CD4-positive, CD25-positive, alpha-beta regulatory T cell (primary cell): ENCODE measurements around the gene FGGY. TPM values are rescaled to one million over a fixed set of nuclear protein-coding genes. Genes with fewer than 3 reads are reported as not detected.
"Not testable (repeated sequence)": the region's sequence is repeated elsewhere in the genome, so short reads cannot be mapped to it uniquely, and the experiment has no call there.

ENCODE experiments used
- ATAC-seq, 2 donors: fragments of 150-1000 bp; cut with Tn5 transposase; one replicate each; pipeline ENCODE4 v1.10.0; 2021; ENCODE audit warnings: low read depth in 2 of 2, moderate number of reproducible peaks in 2 of 2, moderate library complexity in 1 of 2
- DNase-seq, 3 donors: peaks; one replicate each; pipeline versions ENCODE4 v3.0.0 to v3.0.0-alpha.2; 2012 to 2022; ENCODE audit warnings: mixed read lengths in 1 of 3
- H3K27ac ChIP-seq: one replicate; pipeline ENCODE4 v1.7.0; 2013; ENCODE audit warnings: mild to moderate bottlenecking, low read length; ENCODE audit not compliant: insufficient read depth, poor library complexity, severe bottlenecking
- H3K27me3 ChIP-seq: one replicate; pipeline ENCODE4 v1.7.0; 2013; ENCODE audit warnings: low read length; ENCODE audit not compliant: control insufficient read depth, insufficient read depth
- H3K36me3 ChIP-seq: one replicate; pipeline ENCODE4 v1.7.0; 2013; ENCODE audit warnings: mild to moderate bottlenecking, low read length, moderate library complexity; ENCODE audit not compliant: control insufficient read depth, insufficient read depth
- H3K4me1 ChIP-seq: 2 replicates; pipeline ENCODE4 v1.7.0; 2013; ENCODE audit warnings: mild to moderate bottlenecking, low read length; ENCODE audit not compliant: insufficient read depth, control insufficient read depth, poor library complexity, severe bottlenecking
- H3K4me3 ChIP-seq: one replicate; pipeline ENCODE4 v1.7.0; 2013; ENCODE audit warnings: low read depth, mild to moderate bottlenecking, low read length, moderate library complexity
- H3K9me3 ChIP-seq, 2 experiments: 1 replicate in 1 of 2; 2 replicates in 1 of 2; pipeline ENCODE4 v1.7.0; 2013; ENCODE audit warnings: low read length in 2 of 2, mild to moderate bottlenecking in 1 of 2, moderate library complexity in 1 of 2; ENCODE audit not compliant: control insufficient read depth in 2 of 2
- H3K27ac Mint-ChIP-seq, 3 donors: one replicate each; pipeline ENCODE4 v1.8.0; 2020 to 2022; ENCODE audit warnings: mild to moderate bottlenecking in 3 of 3, mixed read lengths in 3 of 3, moderate library complexity in 2 of 3
- H3K27me3 Mint-ChIP-seq: one replicate; pipeline ENCODE4 v1.8.0; 2022; ENCODE audit warnings: mild to moderate bottlenecking, mixed read lengths
- H3K36me3 Mint-ChIP-seq: one replicate; pipeline ENCODE4 v1.8.0; 2020; ENCODE audit warnings: mixed read lengths
- H3K4me1 Mint-ChIP-seq, 4 donors: one replicate each; pipeline ENCODE4 v1.8.0; 2020 to 2022; ENCODE audit warnings: mixed read lengths in 4 of 4, mild to moderate bottlenecking in 1 of 4
- H3K4me3 Mint-ChIP-seq, 4 donors: one replicate each; pipeline ENCODE4 v1.8.0; 2020 to 2022; ENCODE audit warnings: mild to moderate bottlenecking in 4 of 4, mixed read lengths in 4 of 4, moderate library complexity in 3 of 4
- H3K9me3 Mint-ChIP-seq, 7 donors: one replicate each; pipeline ENCODE4 v1.8.0; 2020 to 2022; ENCODE audit warnings: mixed read lengths in 7 of 7, mild to moderate bottlenecking in 3 of 7, moderate library complexity in 2 of 7
- polyA plus RNA-seq, 4 donors: library from polyadenylated mRNA; unstranded; fragments of 300-500 nt; fragmentation: Illumina TruSeq; gene quantifications; one replicate each; pipeline ENCODE4 v1.2.3, GENCODE V29; 2021
- total RNA-seq: library from RNA; stranded (reverse); gene quantifications from one replicate; pipeline ENCODE4 v1.2.3, GENCODE V29; 2022

The FGGY gene
- total and polyA plus RNA-seq, 5 donors from 2014 or later, result 1.9 to 7.7 (median 4.5) TPM

DNA sequence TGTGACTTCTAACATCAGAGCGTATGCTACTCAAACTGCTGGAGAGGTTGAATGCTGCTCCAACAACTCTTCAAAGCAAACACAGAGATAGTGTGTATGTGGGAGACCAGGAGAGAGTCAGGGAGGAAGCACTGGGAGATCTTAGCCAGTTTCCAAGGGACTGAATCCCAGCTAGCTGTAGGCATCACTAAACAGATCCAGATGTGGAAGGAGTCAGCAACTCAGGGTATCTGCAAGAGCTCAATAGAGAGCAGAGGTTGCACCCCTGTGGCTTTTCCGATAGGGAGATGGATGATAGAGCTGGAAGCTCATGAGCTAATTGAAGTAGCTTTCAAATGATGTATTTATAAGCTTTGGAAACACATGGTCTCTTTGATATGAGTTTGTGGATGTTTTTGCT is 349.0 kb downstream of the FGGY start:
- no peak overlapping the region for H3K27ac Mint-ChIP-seq
- no peak overlapping the region for H3K4me3 Mint-ChIP-seq
- Histone ChIP-seq H3K27ac (no peak overlapping the region), H3K36me3 (no peaks in the 10 kb centered on the region), H3K4me3 (no peak overlapping the region), H3K9me3 (no peaks in the 10 kb centered on the region), H3K4me1 (no peaks in the 10 kb centered on the region), H3K27me3 (no peaks in the 10 kb centered on the region)
- DNase-seq (no peak), ATAC-seq (no peak)
- no peaks in the 10 kb centered on the region for H3K4me1 Mint-ChIP-seq
- no peaks in the 10 kb centered on the region for H3K36me3 Mint-ChIP-seq
- no peaks in the 10 kb centered on the region for H3K27me3 Mint-ChIP-seq
- H3K9me3 Mint-ChIP-seq, result peaks cover 0 to 2% (median 0%) of the 10 kb centered on the region in 7 donors

DNA sequence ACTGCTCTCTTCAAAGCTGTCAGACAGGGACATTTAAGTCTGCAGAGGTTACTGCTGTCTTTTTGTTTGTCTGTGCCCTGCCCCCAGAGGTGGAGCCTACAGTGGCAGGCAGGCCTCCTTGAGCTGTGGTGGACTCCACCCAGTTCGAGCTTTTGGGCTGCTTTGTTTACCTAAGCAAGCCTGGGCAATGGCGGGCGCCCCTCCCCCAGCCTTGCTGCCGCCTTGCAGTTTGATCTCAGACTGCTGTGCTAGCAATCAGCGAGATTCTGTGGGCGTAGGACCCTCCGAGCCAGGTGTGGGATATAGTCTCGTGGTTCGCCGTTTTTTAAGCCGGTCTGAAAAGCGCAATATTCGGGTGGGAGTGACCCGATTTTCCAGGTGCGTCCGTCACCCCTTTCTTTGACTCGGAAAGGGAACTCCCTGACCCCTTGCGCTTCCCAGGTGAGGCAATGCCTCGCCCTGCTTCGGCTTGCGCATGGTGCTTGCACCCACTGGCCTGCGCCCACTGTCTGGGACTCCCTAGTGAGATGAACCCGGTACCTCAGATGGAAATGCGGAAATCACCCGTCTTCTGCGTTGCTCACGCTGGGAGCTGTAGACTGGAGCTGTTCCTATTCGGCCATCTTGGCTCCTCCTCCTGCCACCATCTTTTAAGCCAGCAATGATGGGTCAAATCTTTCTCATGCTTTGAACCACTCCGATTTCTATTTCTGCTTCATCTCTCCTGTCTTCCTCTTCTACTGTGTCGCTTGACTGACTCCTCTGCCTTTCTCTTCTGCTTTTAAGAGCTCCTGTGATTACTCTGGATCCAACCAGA is 356.5 kb downstream of the FGGY start:
- DNase-seq, H3K9me3 Mint-ChIP-seq, H3K4me3 Mint-ChIP-seq, H3K27ac ChIP-seq, H3K4me1 ChIP-seq, H3K36me3 Mint-ChIP-seq, H3K27me3 ChIP-seq, ATAC-seq, H3K9me3 ChIP-seq, H3K36me3 ChIP-seq, H3K27ac Mint-ChIP-seq, H3K4me1 Mint-ChIP-seq, H3K4me3 ChIP-seq, H3K27me3 Mint-ChIP-seq: not testable (repeated sequence)

DNA sequence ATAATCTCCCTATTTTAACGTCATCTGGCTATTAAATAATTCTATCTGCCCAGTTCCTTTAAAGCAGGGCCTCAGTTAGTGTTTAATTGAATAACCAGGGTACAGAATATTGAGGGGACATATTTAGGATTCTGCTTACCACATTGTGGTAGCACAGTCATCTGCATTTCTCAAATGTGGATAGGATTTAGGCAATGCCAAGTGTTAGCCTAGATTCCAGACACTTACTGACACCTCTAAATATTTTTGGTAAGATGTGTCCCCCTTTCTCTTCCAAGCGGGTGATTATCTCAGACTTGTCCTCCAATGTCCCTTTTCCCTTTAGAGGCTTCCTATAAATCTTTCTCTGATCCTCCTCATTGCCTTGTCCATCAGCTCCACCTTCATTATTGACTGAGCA is 357.1 kb downstream of the FGGY start:
- no peak overlapping the region for H3K27ac Mint-ChIP-seq
- no peaks in the 10 kb centered on the region for H3K27me3 Mint-ChIP-seq
- ATAC-seq (no peak), DNase-seq (no peak)
- peaks cover 0 to 7% (median 2%) of the 10 kb centered on the region in 7 donors for H3K9me3 Mint-ChIP-seq
- H3K36me3 Mint-ChIP-seq, result peaks cover 8% of the 10 kb centered on the region
- no peak overlapping the region for H3K4me3 ChIP-seq
- H3K9me3 ChIP-seq, result no peaks in the 10 kb centered on the region
- no peaks in the 10 kb centered on the region for H3K4me1 Mint-ChIP-seq
- no peak overlapping the region for H3K27ac ChIP-seq
- no peak overlapping the region for H3K4me3 Mint-ChIP-seq
- H3K4me1 ChIP-seq, result no peaks in the 10 kb centered on the region
- H3K36me3 ChIP-seq, result no peaks in the 10 kb centered on the region
- H3K27me3 ChIP-seq, result no peaks in the 10 kb centered on the region

DNA sequence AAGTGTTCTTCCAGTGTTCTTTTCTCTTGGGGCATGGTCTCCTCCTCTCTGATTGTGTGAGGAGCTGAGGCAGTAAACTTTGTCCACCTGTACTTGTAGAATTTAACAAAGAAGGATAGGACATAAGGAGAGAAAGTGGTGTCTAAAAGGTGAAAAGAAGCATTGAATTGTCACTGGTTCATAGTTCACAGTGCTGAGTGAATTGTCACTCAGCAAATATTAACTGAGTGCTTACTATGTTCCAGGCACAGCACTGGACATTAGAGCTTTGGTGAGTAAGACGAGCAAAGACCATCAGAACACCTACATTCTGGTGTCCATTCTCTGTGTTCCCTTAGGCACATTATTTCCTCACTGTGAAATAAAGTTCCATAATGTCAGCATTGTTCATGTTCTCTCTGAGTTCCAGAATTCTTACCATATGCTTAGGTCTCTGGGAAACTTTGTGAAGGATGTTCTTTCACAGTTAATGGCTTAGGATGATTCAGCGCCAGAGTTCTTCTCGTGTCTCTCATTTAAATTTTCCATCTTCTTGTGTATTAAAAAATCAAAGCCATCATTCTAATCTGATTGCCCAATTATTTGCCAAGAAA is 361.1 kb downstream of the FGGY start:
- no peaks in the 10 kb centered on the region for H3K27me3 Mint-ChIP-seq
- no peaks in the 10 kb centered on the region for H3K27me3 ChIP-seq

DNA sequence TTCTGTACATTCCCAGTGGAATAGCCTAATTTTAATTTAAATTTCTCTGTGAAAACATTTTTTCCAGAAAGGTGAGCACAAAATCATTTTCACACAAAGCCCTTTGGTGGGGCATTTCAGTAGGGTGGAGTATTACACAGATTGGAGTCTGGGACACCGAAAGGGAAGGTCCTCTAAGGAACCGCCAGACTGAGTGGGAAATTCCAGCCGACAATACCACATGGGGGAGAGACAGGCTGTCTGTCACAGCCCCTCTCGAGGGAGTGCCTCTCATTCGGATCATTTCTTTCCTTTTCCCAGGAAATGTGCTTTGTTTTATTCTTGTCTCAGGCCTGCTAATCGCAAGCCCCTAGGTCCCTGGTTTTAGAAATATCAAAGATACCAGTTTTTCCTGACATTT is 367.3 kb downstream of the FGGY start:
- no peak for DNase-seq
- no peaks in the 10 kb centered on the region for H3K27me3 ChIP-seq
- no peaks in the 10 kb centered on the region for H3K36me3 Mint-ChIP-seq
- no peak for ATAC-seq
- no peaks in the 10 kb centered on the region for H3K36me3 ChIP-seq
- H3K4me3 ChIP-seq, result no peak overlapping the region
- H3K27me3 Mint-ChIP-seq, result no peaks in the 10 kb centered on the region
- H3K27ac ChIP-seq, result no peak overlapping the region
- no peaks in the 10 kb centered on the region for H3K4me1 ChIP-seq
- H3K4me1 Mint-ChIP-seq, result no peaks in the 10 kb centered on the region
- no peaks in the 10 kb centered on the region for H3K9me3 ChIP-seq
- peaks cover 0 to 1% (median 0%) of the 10 kb centered on the region in 7 donors for H3K9me3 Mint-ChIP-seq
- H3K27ac Mint-ChIP-seq, result no peak overlapping the region
- H3K4me3 Mint-ChIP-seq, result no peak overlapping the region

More for the DNA sequence above, 361.1 kb downstream of the FGGY start:
- Mint-ChIP-seq H3K4me3 (no peak overlapping the region), H3K4me1 (no peaks in the 10 kb centered on the region), H3K9me3 (peaks cover 0 to 5% (median 2%) of the 10 kb centered on the region in 7 donors), H3K36me3 (peaks cover 8% of the 10 kb centered on the region), H3K27ac (no peak overlapping the region)
- Histone ChIP-seq H3K36me3 (no peaks in the 10 kb centered on the region), H3K4me1 (no peaks in the 10 kb centered on the region), H3K9me3 (no peaks in the 10 kb centered on the region), H3K4me3 (no peak overlapping the region), H3K27ac (no peak overlapping the region)
- DNase-seq, result no peak
- ATAC-seq, result no peak

DNA sequence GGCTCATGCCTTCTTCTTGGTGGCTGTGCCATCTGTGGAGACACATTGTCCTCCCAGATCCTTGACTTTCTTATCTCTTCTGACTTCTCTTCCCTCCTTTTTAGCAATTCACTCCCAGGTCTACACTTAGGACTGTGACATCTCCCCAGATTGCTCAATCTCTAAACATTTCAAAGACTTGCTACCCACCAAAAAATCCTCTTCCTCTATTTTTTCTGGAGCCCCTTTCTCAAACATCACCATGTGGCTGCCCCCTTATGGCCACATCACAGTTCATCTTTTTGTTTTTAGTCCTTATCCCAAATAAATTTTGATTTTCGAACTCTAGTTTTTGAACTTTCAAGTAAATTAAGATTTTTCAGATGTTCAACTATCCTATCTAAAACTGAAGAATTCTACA is 369.2 kb downstream of the FGGY start:
- Mint-ChIP-seq H3K4me3 (no peak overlapping the region), H3K36me3 (no peaks in the 10 kb centered on the region)

DNA sequence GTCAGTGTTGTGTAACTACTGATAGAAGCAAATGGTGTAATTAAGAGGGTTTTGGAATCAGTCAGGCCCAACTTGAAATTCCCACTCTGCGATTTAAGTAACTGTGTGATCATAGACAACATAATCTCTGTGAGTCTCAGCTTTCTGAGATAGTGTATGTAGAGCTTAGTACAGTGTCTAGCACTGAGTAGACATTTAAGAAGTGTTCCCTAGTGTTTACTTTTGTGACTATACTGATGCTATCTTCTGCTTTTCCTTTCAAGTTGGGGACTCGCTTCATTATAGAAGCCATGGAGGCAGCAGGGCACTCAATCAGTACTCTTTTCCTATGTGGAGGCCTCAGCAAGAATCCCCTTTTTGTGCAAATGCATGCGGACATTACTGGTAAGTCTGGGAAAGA is 370.1 kb downstream of the FGGY start:
- Mint-ChIP-seq H3K9me3 (no peaks in the 10 kb centered on the region), H3K27ac (no peak overlapping the region), H3K4me3 (no peak overlapping the region), H3K36me3 (no peaks in the 10 kb centered on the region), H3K27me3 (no peaks in the 10 kb centered on the region), H3K4me1 (peaks cover 0 to 2% (median 0%) of the 10 kb centered on the region in 4 donors)
- Histone ChIP-seq H3K4me1 (no peaks in the 10 kb centered on the region), H3K27ac (no peak overlapping the region), H3K27me3 (no peaks in the 10 kb centered on the region), H3K9me3 (no peaks in the 10 kb centered on the region), H3K4me3 (no peak overlapping the region), H3K36me3 (no peaks in the 10 kb centered on the region)
- no peak for DNase-seq
- no peak for ATAC-seq

More for the DNA sequence above, 369.2 kb downstream of the FGGY start:
- no peaks in the 10 kb centered on the region for H3K27me3 Mint-ChIP-seq
- no peaks in the 10 kb centered on the region for H3K9me3 ChIP-seq
- H3K4me1 ChIP-seq, result no peaks in the 10 kb centered on the region
- H3K27me3 ChIP-seq, result no peaks in the 10 kb centered on the region
- no peak overlapping the region for H3K4me3 ChIP-seq
- ATAC-seq (no peak), DNase-seq (no peak)
- H3K36me3 ChIP-seq, result no peaks in the 10 kb centered on the region
- H3K9me3 Mint-ChIP-seq, result no peaks in the 10 kb centered on the region
- H3K4me1 Mint-ChIP-seq, result peaks cover 0 to 2% (median 0%) of the 10 kb centered on the region in 4 donors
- peak overlapping the region in 1 of 3 donors; percentile 19 for H3K27ac Mint-ChIP-seq
- no peak overlapping the region for H3K27ac ChIP-seq
